HEK293 (cell line): ENCODE data around the gene PAAF1.

Experiments used
- CTCF ChIA-PET: fragments of 350-600 bp; formaldehyde crosslinking; extraction: SDS; loops from one replicate; lab custom pipeline; 2021; ENCODE audit warnings: antibody characterized with exemption; lab: Yijun Ruan, JAX
- POLR2A ChIA-PET: fragments of 300-600 bp; formaldehyde crosslinking; extraction: SDS; loops from one replicate; lab custom pipeline; 2020; ENCODE audit warnings: antibody characterized with exemption, inconsistent platforms; lab: Yijun Ruan, JAX
- H3K27ac ChIP-seq: fragments of 200-500 bp; sonication (Bioruptor generic); 2 replicates; pipeline ENCODE4 v1.5.1; 2014; ENCODE audit warnings: low read depth, low read length, control low read depth, inconsistent platforms; ENCODE audit errors: extremely low read depth
- H3K36me3 ChIP-seq, 2 experiments: fragments of 200-500 bp in 1 of 2; sonication (Bioruptor generic) in 1 of 2; 1 replicate in 1 of 2; 2 replicates in 1 of 2; pipeline ENCODE4 v1.5.1; 2014 to 2017; ENCODE audit warnings: inconsistent platforms in 2 of 2, low read length in 2 of 2; ENCODE audit not compliant: control insufficient read depth in 2 of 2, insufficient read depth in 1 of 2
- H3K4me1 ChIP-seq: fragments of 200-500 bp; sonication (Bioruptor generic); 2 replicates; pipeline ENCODE4 v1.5.1; 2014; ENCODE audit warnings: mild to moderate bottlenecking, low read length, inconsistent platforms; ENCODE audit not compliant: control insufficient read depth, insufficient read depth
- H3K4me3 ChIP-seq: 2 replicates; pipeline ENCODE4 v1.5.1; 2011; ENCODE audit warnings: low read depth, mild to moderate bottlenecking, control low read depth, low read length, moderate library complexity
- H3K9me3 ChIP-seq: fragments of 200-500 bp; sonication (Bioruptor generic); 2 replicates; pipeline ENCODE4 v1.5.1; 2014; ENCODE audit warnings: low read depth, low read length, inconsistent platforms; ENCODE audit not compliant: control insufficient read depth, insufficient read depth
- GLIS1 ChIP-seq: fragments of 450-650 bp; formaldehyde crosslinking; IDR thresholded peaks from 2 replicates; pipeline ENCODE4 v1.5.1; 2016; ENCODE audit warnings: missing biosample characterization, missing genetic modification characterization
- IKZF3 ChIP-seq: fragments of 450-650 bp; IDR thresholded peaks from 2 replicates; pipeline ENCODE4 v1.5.0; 2018; ENCODE audit warnings: missing biosample characterization, mild to moderate bottlenecking, missing genetic modification characterization, moderate library complexity
- INSM2 ChIP-seq: fragments of 450-650 bp; formaldehyde crosslinking; IDR thresholded peaks from 2 replicates; pipeline ENCODE4 v1.5.1; 2016; ENCODE audit warnings: missing biosample characterization, missing genetic modification characterization
- KLF10 ChIP-seq: fragments of 450-650 bp; IDR thresholded peaks from 2 replicates; pipeline ENCODE4 v1.5.1; 2018; ENCODE audit warnings: missing biosample characterization, mild to moderate bottlenecking, missing genetic modification characterization
- KLF16 ChIP-seq: fragments of 450-650 bp; formaldehyde crosslinking; IDR thresholded peaks from 2 replicates; pipeline ENCODE4 v1.5.1; 2017; ENCODE audit warnings: missing biosample characterization, missing genetic modification characterization
- SALL2 ChIP-seq: fragments of 450-650 bp; formaldehyde crosslinking; IDR thresholded peaks from 2 replicates; pipeline ENCODE4 v1.5.0; 2017; ENCODE audit warnings: missing biosample characterization, mild to moderate bottlenecking, missing genetic modification characterization, borderline replicate concordance
- ZBTB17 ChIP-seq: fragments of 450-650 bp; formaldehyde crosslinking; IDR thresholded peaks from 2 replicates; pipeline ENCODE4 v1.5.1; 2016; ENCODE audit warnings: missing biosample characterization, missing genetic modification characterization
- ZBTB20 ChIP-seq: fragments of 450-650 bp; formaldehyde crosslinking; IDR thresholded peaks from 2 replicates; pipeline ENCODE4 v1.5.1; 2016; ENCODE audit warnings: missing biosample characterization, missing genetic modification characterization
- ZFP37 ChIP-seq: fragments of 450-650 bp; formaldehyde crosslinking; IDR thresholded peaks from 2 replicates; pipeline ENCODE4 v1.5.1; 2016; ENCODE audit warnings: missing biosample characterization, missing genetic modification characterization
- ZFP69B ChIP-seq: fragments of 450-650 bp; formaldehyde crosslinking; IDR thresholded peaks from 2 replicates; pipeline ENCODE4 v1.5.1; 2016; ENCODE audit warnings: missing biosample characterization, missing genetic modification characterization
- ZNF16 ChIP-seq: fragments of 450-650 bp; formaldehyde crosslinking; IDR thresholded peaks from 2 replicates; pipeline ENCODE4 v1.5.1; 2016; ENCODE audit warnings: low read depth, missing biosample characterization, missing genetic modification characterization
- ZNF174 ChIP-seq: fragments of 450-650 bp; formaldehyde crosslinking; IDR thresholded peaks from 2 replicates; pipeline ENCODE4 v1.5.0; 2017; ENCODE audit warnings: missing biosample characterization, mild to moderate bottlenecking, missing genetic modification characterization
- ZNF202 ChIP-seq: fragments of 450-650 bp; formaldehyde crosslinking; IDR thresholded peaks from 2 replicates; pipeline ENCODE4 v1.5.1; 2016; ENCODE audit warnings: missing biosample characterization, missing genetic modification characterization, borderline replicate concordance
- ZNF214 ChIP-seq: fragments of 450-650 bp; formaldehyde crosslinking; IDR thresholded peaks from 2 replicates; pipeline ENCODE4 v1.5.1; 2017; ENCODE audit warnings: missing biosample characterization, mild to moderate bottlenecking, missing genetic modification characterization, borderline replicate concordance
- ZNF280D ChIP-seq: fragments of 450-650 bp; formaldehyde crosslinking; IDR thresholded peaks from 2 replicates; pipeline ENCODE4 v1.5.1; 2016; ENCODE audit warnings: missing biosample characterization, missing genetic modification characterization
- ZNF501 ChIP-seq: fragments of 450-650 bp; formaldehyde crosslinking; IDR thresholded peaks from 2 replicates; pipeline ENCODE4 v1.5.1; 2016; ENCODE audit warnings: missing biosample characterization, missing genetic modification characterization
- ZNF521 ChIP-seq: fragments of 450-650 bp; formaldehyde crosslinking; IDR thresholded peaks from 2 replicates; pipeline ENCODE4 v1.5.1; 2017; ENCODE audit warnings: missing biosample characterization, mild to moderate bottlenecking, missing genetic modification characterization
- ZNF555 ChIP-seq: fragments of 450-650 bp; formaldehyde crosslinking; conservative IDR thresholded peaks from 2 replicates; pipeline ENCODE4 v1.5.1; 2017; ENCODE audit warnings: missing biosample characterization, mild to moderate bottlenecking, missing genetic modification characterization, inconsistent platforms
- ZNF623 ChIP-seq: fragments of 450-650 bp; formaldehyde crosslinking; IDR thresholded peaks from 2 replicates; pipeline ENCODE4 v1.5.1; 2016; ENCODE audit warnings: missing biosample characterization, missing genetic modification characterization
- ZNF658 ChIP-seq: fragments of 450-650 bp; formaldehyde crosslinking; IDR thresholded peaks from 2 replicates; pipeline ENCODE4; 2016; ENCODE audit warnings: missing biosample characterization, missing genetic modification characterization
- ZNF707 ChIP-seq: fragments of 450-650 bp; formaldehyde crosslinking; IDR thresholded peaks from 2 replicates; pipeline ENCODE4 v1.5.1; 2016; ENCODE audit warnings: missing biosample characterization, missing genetic modification characterization
- ZNF747 ChIP-seq: fragments of 450-650 bp; formaldehyde crosslinking; IDR thresholded peaks from 2 replicates; pipeline ENCODE4 v1.5.1; 2016; ENCODE audit warnings: missing biosample characterization, missing genetic modification characterization
- ZNF792 ChIP-seq: fragments of 450-650 bp; formaldehyde crosslinking; IDR thresholded peaks from 2 replicates; pipeline ENCODE4 v1.5.1; 2016; ENCODE audit warnings: missing biosample characterization, missing genetic modification characterization

PAAF1 gene

GRCh38 chr11:73866586-73866996 is 10.2 kb upstream of the PAAF1 start (continued):
- TF ChIP-seq INSM2 (no peak), ZBTB17 (tag by site-specific recombination) (0 out of 2 replicates have a peak, but pooled peaks have one; percentile 28), ZFP37 (tag by site-specific recombination) (no peak), IKZF3 (tag by site-specific recombination) (no peak), ZNF658 (no peak), ZNF623 (no peak), KLF16 (tag by site-specific recombination) (no peak)

GRCh38 chr11:73869332-73869949 is 7.4 kb upstream of the PAAF1 start:
- no peak for TF ChIP-seq ZBTB20 (tag by site-specific recombination)
- TF ChIP-seq ZNF521 (tag by site-specific recombination) = no peak
- no peak for TF ChIP-seq ZNF707 (tag by site-specific recombination)
- TF ChIP-seq KLF10 (tag by site-specific recombination) = no peak
- TF ChIP-seq ZNF792 (tag by site-specific recombination) = no peak
- no peak for TF ChIP-seq ZNF174 (tag by site-specific recombination)
- TF ChIP-seq ZNF214 = no peak
- no peak for TF ChIP-seq ZNF747 (tag by site-specific recombination)
- H3K4me1 ChIP-seq = no peaks in the 10 kb centered on the region
- no peak overlapping the region for H3K4me3 ChIP-seq
- ChIA-PET POLR2A (no interaction called here), CTCF (interaction anchor here (0.7 kb wide), 1 partner anchor 14 kb away, joined by 3 read pairs; no protein-coding TSS in a partner anchor)
- H3K27ac ChIP-seq = no peak overlapping the region
- no peaks in the 10 kb centered on the region for H3K9me3 ChIP-seq
- peaks cover 15 to 46% of the 10 kb centered on the region in 2 experiments; a peak in 2 of 3 replicates for H3K36me3 ChIP-seq

GRCh38 chr11:73870261-73870660 is 6.5 kb upstream of the PAAF1 start:
- CTCF ChIA-PET = interaction anchor here (0.7 kb wide), 1 partner anchor 745 kb away, joined by 3 read pairs; no protein-coding TSS in a partner anchor
- no peak for TF ChIP-seq ZNF501 (tag by site-specific recombination)
- TF ChIP-seq ZNF202 (tag by site-specific recombination) = no peak
- no peak for TF ChIP-seq SALL2 (tag by site-specific recombination)
- TF ChIP-seq ZNF16 (tag by site-specific recombination) = no peak
- no peak for TF ChIP-seq ZNF280D
- TF ChIP-seq ZFP69B (tag by site-specific recombination) = no peak
- TF ChIP-seq ZNF555 = no peak
- TF ChIP-seq GLIS1 (tag by site-specific recombination) = no peak
- POLR2A ChIA-PET = interaction anchor here (1.8 kb wide), 1 partner anchor 91 kb away, joined by 6 read pairs; no protein-coding TSS in a partner anchor
- Histone ChIP-seq H3K36me3 (peaks cover 19 to 54% of the 10 kb centered on the region in 2 experiments; a peak in 2 of 3 replicates), H3K4me3 (no peak overlapping the region), H3K4me1 (no peaks in the 10 kb centered on the region), H3K27ac (no peak overlapping the region), H3K9me3 (no peaks in the 10 kb centered on the region)
